K562 (cell line): Measurements from ENCODE around the gene PDLIM7. TPM values are rescaled to one million over a fixed set of nuclear protein-coding genes. Genes with fewer than 3 reads are reported as not detected.

Source experiments
- ATAC-seq: fragments of 200-7000 bp; cut with Tn5 transposase; 3 replicates; pipeline ENCODE4 v1.9.1; 2020; ENCODE audit warnings: moderate library complexity
- BruUV-seq: library from RNA; stranded (reverse); fragments of 400-500 nt; replicated peaks from 2 replicates; lab custom pipeline; 2021; lab: Mats Ljungman, UMichigan
- CTCF ChIA-PET: fragments of 300-600 bp; formaldehyde crosslinking; extraction: SDS; loops from one replicate; lab custom pipeline; 2021; ENCODE audit warnings: low intra/inter-chr PET ratio; lab: Yijun Ruan, JAX
- POLR2A ChIA-PET: fragments of 300-600, 350-650 bp; sonication (Branson Sonifier 250); formaldehyde crosslinking; extraction: SDS; loops from one replicate; lab custom pipeline; 2021; ENCODE audit warnings: antibody characterized with exemption, inconsistent platforms; lab: Yijun Ruan, JAX
- DNase-seq, 4 experiments: peaks; one replicate each; pipeline versions ENCODE4 v3.0.0 to v3.0.0-alpha.2; 2011 to 2018; ENCODE audit warnings: low spot score in 3 of 4, mixed read lengths in 3 of 4; ENCODE audit errors: extremely low read depth in 1 of 4
- FAIRE-seq: peaks from 2 replicates; lab custom pipeline; 2011; peaks lifted over from hg19 to GRCh38; lab: Jason Lieb, UNC
- H2AFZ ChIP-seq: 2 replicates; pipeline ENCODE4 v1.6.0; 2011; ENCODE audit warnings: low read depth, low read length, control low read depth, inconsistent platforms
- H3K27ac ChIP-seq: fragments of 200-600 bp; 3 replicates; pipeline ENCODE4 v1.8.0; 2011; ENCODE audit warnings: low read depth, mild to moderate bottlenecking, control low read depth, inconsistent platforms, low read length, moderate library complexity, mixed read lengths; ENCODE audit errors: extremely low read depth
- H3K27me3 ChIP-seq, 2 experiments: fragments of 300-600 bp in 1 of 2; 2 replicates in 1 of 2; 3 replicates in 1 of 2; pipeline versions ENCODE4 v1.6.0 to v1.8.0; 2011; ENCODE audit warnings: inconsistent platforms in 2 of 2, low read length in 2 of 2, mild to moderate bottlenecking in 1 of 2, mixed read lengths in 1 of 2, moderate library complexity in 1 of 2; ENCODE audit not compliant: control insufficient read depth in 2 of 2, insufficient read depth in 2 of 2
- H3K36me3 ChIP-seq: fragments of 300-600 bp; 3 replicates; pipeline ENCODE4 v1.8.0; 2011; ENCODE audit warnings: mild to moderate bottlenecking, low read length, inconsistent platforms; ENCODE audit not compliant: control insufficient read depth, insufficient read depth
- H3K4me1 ChIP-seq, 2 experiments: fragments of 200-600 bp in 1 of 2; replicated peaks in 1 of 2; 2 replicates in 1 of 2; 3 replicates in 1 of 2; pipeline versions ENCODE4 v1.5.1 to v1.8.0; 2011; ENCODE audit warnings: inconsistent platforms in 2 of 2, low read length in 2 of 2, mild to moderate bottlenecking in 1 of 2, mixed read lengths in 1 of 2, moderate library complexity in 1 of 2; ENCODE audit not compliant: control insufficient read depth in 2 of 2, insufficient read depth in 2 of 2
- H3K4me2 ChIP-seq: 2 replicates; pipeline ENCODE4 v1.6.1; 2011; ENCODE audit warnings: low read length, control low read depth, inconsistent platforms, mixed read lengths; ENCODE audit not compliant: insufficient read depth
- H3K4me3 ChIP-seq: fragments of 200-600 bp; sonication (generic), shearing (Covaris generic); 2 replicates; pipeline ENCODE4 v1.5.1; 2016; ENCODE audit warnings: control low read depth, inconsistent platforms
- H3K79me2 ChIP-seq: fragments of 200-600 bp; 3 replicates; pipeline ENCODE4 v1.8.0; 2011; ENCODE audit warnings: low read length, inconsistent platforms; ENCODE audit not compliant: control insufficient read depth, insufficient read depth
- H3K9ac ChIP-seq, 2 experiments: 2 replicates each; pipeline versions ENCODE4 v1.6.0 to v1.6.1; 2011; ENCODE audit warnings: low read depth in 2 of 2, low read length in 2 of 2, control low read depth in 1 of 2, inconsistent platforms in 1 of 2, mild to moderate bottlenecking in 1 of 2, mixed read lengths in 1 of 2; ENCODE audit not compliant: insufficient read depth in 1 of 2
- H3K9me1 ChIP-seq: one replicate; pipeline ENCODE4 v1.6.0; 2011; ENCODE audit warnings: inconsistent platforms, mild to moderate bottlenecking, low read length, moderate library complexity; ENCODE audit not compliant: control insufficient read depth, insufficient read depth
- H3K9me3 ChIP-seq: replicated peaks from 2 replicates; pipeline ENCODE4 v1.5.1; 2011; ENCODE audit warnings: low read depth, low read length, inconsistent platforms; ENCODE audit not compliant: control insufficient read depth, insufficient read depth
- H4K20me1 ChIP-seq: replicated peaks from 2 replicates; pipeline ENCODE4 v1.6.1; 2011; ENCODE audit warnings: low read length, inconsistent platforms, mixed read lengths; ENCODE audit not compliant: control insufficient read depth, insufficient read depth
- ERF ChIP-seq: fragments of 450-650 bp; formaldehyde crosslinking; IDR thresholded peaks from 2 replicates; pipeline ENCODE4 v1.4.0; 2020; ENCODE audit warnings: mild to moderate bottlenecking, mixed read lengths
- GTF2A2 ChIP-seq: IDR thresholded peaks from 2 replicates; pipeline ENCODE4 v1.6.1; 2016; ENCODE audit warnings: mild to moderate bottlenecking, missing genetic modification characterization, missing compliant biosample characterization
- PATZ1 ChIP-seq: fragments of 250-450 bp; sonication (Bioruptor Pico); IDR thresholded peaks from 2 replicates; pipeline ENCODE4 v1.5.0; 2020; ENCODE audit warnings: mild to moderate bottlenecking, borderline replicate concordance
- POLR2G ChIP-seq: fragments of 200-400 bp; formaldehyde crosslinking; IDR thresholded peaks from 2 replicates; pipeline ENCODE4 v1.6.1; 2017; ENCODE audit warnings: low read depth, mild to moderate bottlenecking, antibody characterized with exemption, low read length, moderate library complexity
- PRDM10 ChIP-seq: fragments of 450-650 bp; IDR thresholded peaks from 2 replicates; pipeline ENCODE4 v1.6.1; 2018; ENCODE audit not compliant: partially characterized antibody
- RBFOX2 ChIP-seq: fragments of 200-400 bp; formaldehyde crosslinking; IDR thresholded peaks from 2 replicates; pipeline ENCODE4 v1.6.1; 2017; ENCODE audit warnings: low read depth, mild to moderate bottlenecking, low read length, moderate library complexity
- TARDBP ChIP-seq: fragments of 450-650 bp; IDR thresholded peaks from 2 replicates; pipeline ENCODE4 v1.6.1; 2016
- TEAD4 ChIP-seq, 2 experiments: sonication (generic) in 1 of 2; formaldehyde crosslinking in 1 of 2; IDR thresholded peaks; 2 replicates each; pipeline versions ENCODE4 v1.6.1 to v1.8.0; 2012 to 2022; ENCODE audit warnings: borderline replicate concordance in 1 of 2, inconsistent platforms in 1 of 2, low read length in 1 of 2, mild to moderate bottlenecking in 1 of 2, missing genetic modification reagents in 1 of 2
- WGBS: fragments of 100-300 bp; shearing (Covaris generic); methylation state at CpG from one replicate; pipeline ENCODE4 v1.1.6; 2016; ENCODE audit warnings: low coverage, mixed read lengths; ENCODE audit not compliant: insufficient coverage; ENCODE audit errors: missing lambda C conversion rate; 5-methylcytosine and 5-hydroxymethylcytosine counted together
- in situ Hi-C: fragments of 300-500 bp; cut with MboI; formaldehyde crosslinking; loops from 4 replicates; pipeline ENCODE4 v1.15.0; 2018; ENCODE audit warnings: inconsistent platforms, mixed read lengths
- intact Hi-C: fragments of 100-400 bp; cut with micrococcal nuclease; formaldehyde crosslinking; loops from 2 replicates; pipeline ENCODE4 v1.14.2; 2022
- polyA plus RNA-seq, 8 experiments: library from polyadenylated mRNA; depleted of rRNA in 4 of 8; stranded (reverse) in 5 of 8; unstranded in 3 of 8; fragments of >200 nt; fragmentation: Nextera tagmentation in 2 of 8; fragmentation: Illumina TruSeq in 1 of 8; extraction: Ambion mirVana in 2 of 8; extraction: Trizol in 1 of 8; gene quantifications; 2 replicates each; pipeline versions ENCODE4 v1.2.1 to v1.2.3, GENCODE V29; 2011 to 2014; ENCODE audit warnings: inconsistent platforms in 1 of 8, missing spikeins in 1 of 8
- total RNA-seq, 7 experiments: library from RNA; depleted of rRNA in 6 of 7; stranded (reverse); fragments of >200 nt in 6 of 7; fragmentation: Illumina TruSeq in 2 of 7; extraction: Trizol in 2 of 7; gene quantifications; 2 replicates each; pipeline versions ENCODE4 v1.2.1 to v1.2.3, GENCODE V29; 2011 to 2021; ENCODE audit warnings: low replicate concordance in 1 of 7

Gene PDLIM7
- total and polyA plus RNA-seq, 9 of the 15 experiments (the other 6 are each of a cell fraction or from before 2014, with no cell fraction given) = 2.1 to 124 (median 32.6) TPM

GRCh38 chr5:177514541-177514940, 17.1 kb upstream of the PDLIM7 start:
- FAIRE-seq = no peak

DNA sequence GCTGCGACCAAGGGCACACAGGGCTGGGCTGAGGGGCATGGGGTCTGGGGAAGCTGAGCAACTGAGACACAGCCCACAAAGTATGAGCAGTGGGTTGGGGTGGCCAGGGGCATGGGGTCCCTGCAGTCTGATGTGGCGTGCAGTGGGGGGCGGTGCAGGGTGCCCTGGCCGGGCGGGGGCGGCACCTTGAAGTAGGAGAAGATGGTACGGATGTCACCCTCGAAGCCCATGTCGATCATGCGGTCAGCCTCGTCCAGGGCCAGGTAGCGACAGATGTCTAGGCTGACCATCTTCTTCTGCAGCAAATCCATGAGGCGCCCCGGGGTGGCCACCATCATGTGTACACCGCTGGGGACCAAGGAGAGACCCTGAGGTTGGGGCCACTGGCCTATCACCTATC, 16.1 kb upstream of the PDLIM7 start:
- intact Hi-C loops = no loop called here
- Histone ChIP-seq H3K9me1 (no peaks in the 10 kb centered on the region), H3K4me1 (peaks cover 23 to 59% of the 10 kb centered on the region in 2 experiments), H3K9me3 (no peaks in the 10 kb centered on the region), H4K20me1 (no peaks in the 10 kb centered on the region)
- no peak for DNase-seq
- no peak for FAIRE-seq
- no peak for TF ChIP-seq TEAD4 (IDR thresholded peaks at IDR 0.05; ENCODE audit: low read length)
- no peak for TF ChIP-seq TEAD4 (CRISPR knock-in tag; IDR thresholded peaks at IDR 0.05; ENCODE audit: borderline replicate concordance)
- no peak for TF ChIP-seq TARDBP
- TF ChIP-seq ERF (CRISPR knock-in tag) = no peak
- no peak for TF ChIP-seq PRDM10
- TF ChIP-seq GTF2A2 = no peak
- TF ChIP-seq PATZ1 (CRISPR knock-in tag) = no peak
- TF ChIP-seq, all 486 proteins: peak for 0
- ChIA-PET CTCF (no interaction called here), POLR2A (interaction anchor here (0.6 kb wide), 1 partner anchor 71 kb away, joined by 3 read pairs; no protein-coding TSS in a partner anchor)
- WGBS = 98% methylated on average over 14 of the region's 15 CpGs
- Histone ChIP-seq H3K27ac (no peak overlapping the region), H3K36me3 (peaks cover 63% of the 10 kb centered on the region), H3K9ac (no peak overlapping the region), H3K4me3 (no peak overlapping the region), H3K4me2 (no peak overlapping the region), H3K27me3 (no peaks in the 10 kb centered on the region), H3K79me2 (peaks cover 41% of the 10 kb centered on the region), H2AFZ (no peak overlapping the region)
- ATAC-seq = no peak
- in situ Hi-C loops = no loop called here
- no TSS peak for BruUV-seq

More at GRCh38 chr5:177514541-177514940, 17.1 kb upstream of the PDLIM7 start:
- Histone ChIP-seq H3K4me3 (no peak overlapping the region), H3K4me1 (peaks cover 18 to 49% of the 10 kb centered on the region in 2 experiments), H3K79me2 (peaks cover 39% of the 10 kb centered on the region), H2AFZ (no peak overlapping the region), H3K4me2 (no peak overlapping the region), H3K27ac (no peak overlapping the region), H3K27me3 (no peaks in the 10 kb centered on the region), H3K9ac (peak overlapping the region in 1 of 2 experiments; percentile 64; a peak in 1 of 4 replicates), H3K9me1 (no peaks in the 10 kb centered on the region), H3K9me3 (no peaks in the 10 kb centered on the region), H3K36me3 (peaks cover 70% of the 10 kb centered on the region), H4K20me1 (no peaks in the 10 kb centered on the region)
- in situ Hi-C loops = no loop called here
- WGBS = 90% methylated on average over 2 of the region's 11 CpGs
- ChIA-PET CTCF (no interaction called here), POLR2A (interaction anchor here (0.5 to 1.7 kb wide), 5 partner anchors 11 to 478 kb away, joined by 3 to 7 read pairs (median 3); no protein-coding TSS in a partner anchor)
- DNase-seq (no peak), ATAC-seq (no peak)
- intact Hi-C loops = no loop called here
- TF ChIP-seq RBFOX2 = peak; percentile 58
- peak; percentile 29; the same call in 1 of the 2 replicates for TF ChIP-seq POLR2G
- TF ChIP-seq GTF2A2 = no peak
- no TSS peak for BruUV-seq
